Neural cell (in vitro differentiated cells): ENCODE data around the gene INPP5A. TPM values are rescaled to one million over a fixed set of nuclear protein-coding genes. Genes with fewer than 3 reads are reported as not detected.

Source experiments
- H2AFZ ChIP-seq: fragments of 200-600, 300-800 bp; sonication (generic), shearing (Covaris generic); 2 replicates; pipeline ENCODE4 v1.6.0; 2014; ENCODE audit warnings: low read depth, mild to moderate bottlenecking, antibody characterized with exemption, low read length, moderate library complexity
- H3F3A ChIP-seq: fragments of 200-600 bp; shearing (Covaris generic); 2 replicates; pipeline ENCODE4 v1.6.1; 2016; ENCODE audit warnings: mild to moderate bottlenecking, moderate library complexity, mixed read lengths, antibody characterized with exemption, low read length; ENCODE audit not compliant: insufficient read depth, poor library complexity, severe bottlenecking
- H3K27ac ChIP-seq: fragments of 200-600, 300-800 bp; sonication (generic), shearing (Covaris generic); 2 replicates; pipeline ENCODE4 v1.5.1; 2014; ENCODE audit warnings: mild to moderate bottlenecking, low read length, moderate library complexity
- H3K27me3 ChIP-seq: fragments of 300-800, 200-600 bp; sonication (generic), shearing (Covaris generic); 2 replicates; pipeline ENCODE4 v1.6.0; 2014; ENCODE audit warnings: mild to moderate bottlenecking, low read depth, low read length, moderate library complexity; ENCODE audit not compliant: insufficient read depth
- H3K36me3 ChIP-seq: fragments of 300-800, 200-600 bp; sonication (generic), shearing (Covaris generic); 2 replicates; pipeline ENCODE4 v1.5.1; 2014; ENCODE audit warnings: mild to moderate bottlenecking, antibody characterized with exemption, low read length, moderate library complexity; ENCODE audit not compliant: insufficient read depth
- H3K4me2 ChIP-seq: fragments of 300-800, 200-600 bp; sonication (generic), shearing (Covaris generic); 2 replicates; pipeline ENCODE4 v1.6.0; 2014; ENCODE audit warnings: mild to moderate bottlenecking, low read length
- H3K4me3 ChIP-seq: fragments of 300-800, 200-600 bp; sonication (generic), shearing (Covaris generic); 2 replicates; pipeline ENCODE4 v1.5.1; 2014; ENCODE audit warnings: mild to moderate bottlenecking, low read length, moderate library complexity
- H3K79me2 ChIP-seq: fragments of 200-600 bp; shearing (Covaris generic); replicated peaks from 2 replicates; pipeline ENCODE4 v1.6.0; 2014; ENCODE audit warnings: mild to moderate bottlenecking, low read length, moderate library complexity; ENCODE audit not compliant: insufficient read depth
- H3K9ac ChIP-seq: fragments of 300-800, 200-600 bp; sonication (generic), shearing (Covaris generic); 2 replicates; pipeline ENCODE4 v1.6.1; 2016; ENCODE audit warnings: mild to moderate bottlenecking, low read length, mixed read lengths
- H3K9me2 ChIP-seq: fragments of 200-600 bp; shearing (Covaris generic); 2 replicates; pipeline ENCODE4 v1.6.1; 2016; ENCODE audit warnings: mild to moderate bottlenecking, low read length, mixed read lengths; ENCODE audit not compliant: insufficient read depth
- H3K9me3 ChIP-seq: fragments of 200-600, 300-800 bp; sonication (generic), shearing (Covaris generic); 2 replicates; pipeline ENCODE4 v1.6.1; 2016; ENCODE audit warnings: mild to moderate bottlenecking, mixed run types, low read length, moderate library complexity, mixed read lengths
- H4K20me1 ChIP-seq: fragments of 200-600 bp; shearing (Covaris generic); 2 replicates; pipeline ENCODE4 v1.6.1; 2016; ENCODE audit warnings: mild to moderate bottlenecking, mixed run types; ENCODE audit not compliant: insufficient read depth
- EP300 ChIP-seq: fragments of 450-650 bp; conservative IDR thresholded peaks from 2 replicates; pipeline ENCODE4 v1.6.1; 2014; ENCODE audit warnings: antibody characterized with exemption, mild to moderate bottlenecking, moderate library complexity; ENCODE audit not compliant: poor library complexity, severe bottlenecking
- EZH2 ChIP-seq: fragments of 200-600, 300-800 bp; shearing (Covaris generic), sonication (generic); IDR thresholded peaks from 2 replicates; pipeline ENCODE4 v1.6.1; 2014; ENCODE audit warnings: antibody characterized with exemption, low read length, borderline replicate concordance, mild to moderate bottlenecking; ENCODE audit not compliant: insufficient read depth, poor library complexity, severe bottlenecking
- MXI1 ChIP-seq: fragments of 450-650 bp; conservative IDR thresholded peaks from 2 replicates; pipeline ENCODE4 v1.6.1; 2014; ENCODE audit warnings: antibody characterized with exemption, mild to moderate bottlenecking; ENCODE audit not compliant: poor library complexity, severe bottlenecking
- POLR2AphosphoS5 ChIP-seq: IDR thresholded peaks from 2 replicates; pipeline ENCODE4 v1.6.1; 2012
- RAD21 ChIP-seq: fragments of 450-650 bp; conservative IDR thresholded peaks from 2 replicates; pipeline ENCODE4 v1.6.1; 2014; ENCODE audit warnings: antibody characterized with exemption, mild to moderate bottlenecking, moderate library complexity
- SMC3 ChIP-seq: fragments of 450-650 bp; conservative IDR thresholded peaks from 2 replicates; pipeline ENCODE4 v1.6.1; 2014; ENCODE audit warnings: antibody characterized with exemption, mild to moderate bottlenecking, moderate library complexity; ENCODE audit not compliant: poor library complexity
- TAF1 ChIP-seq: IDR thresholded peaks from 2 replicates; pipeline ENCODE4 v1.6.1; 2012; ENCODE audit warnings: low read depth
- polyA plus RNA-seq: library from polyadenylated mRNA; depleted of rRNA; stranded (reverse); fragments of >200 nt; gene quantifications from 2 replicates; pipeline ENCODE4 v1.2.3, GENCODE V29; 2014
- TF ChIP-seq, protein P1 (sequence below): fragments of 450-650 bp; IDR thresholded peaks from 2 replicates; pipeline ENCODE4 v1.5.1; 2014; ENCODE audit warnings: antibody characterized with exemption, mild to moderate bottlenecking, moderate library complexity; ENCODE audit not compliant: poor library complexity, severe bottlenecking
- TF ChIP-seq, protein P2 (sequence below): IDR thresholded peaks from 2 replicates; pipeline ENCODE4 v1.6.1; 2012; ENCODE audit warnings: borderline replicate concordance

Gene INPP5A
- polyA plus RNA-seq, 1 donor from 2014 or later = 48.8 TPM

DNA sequence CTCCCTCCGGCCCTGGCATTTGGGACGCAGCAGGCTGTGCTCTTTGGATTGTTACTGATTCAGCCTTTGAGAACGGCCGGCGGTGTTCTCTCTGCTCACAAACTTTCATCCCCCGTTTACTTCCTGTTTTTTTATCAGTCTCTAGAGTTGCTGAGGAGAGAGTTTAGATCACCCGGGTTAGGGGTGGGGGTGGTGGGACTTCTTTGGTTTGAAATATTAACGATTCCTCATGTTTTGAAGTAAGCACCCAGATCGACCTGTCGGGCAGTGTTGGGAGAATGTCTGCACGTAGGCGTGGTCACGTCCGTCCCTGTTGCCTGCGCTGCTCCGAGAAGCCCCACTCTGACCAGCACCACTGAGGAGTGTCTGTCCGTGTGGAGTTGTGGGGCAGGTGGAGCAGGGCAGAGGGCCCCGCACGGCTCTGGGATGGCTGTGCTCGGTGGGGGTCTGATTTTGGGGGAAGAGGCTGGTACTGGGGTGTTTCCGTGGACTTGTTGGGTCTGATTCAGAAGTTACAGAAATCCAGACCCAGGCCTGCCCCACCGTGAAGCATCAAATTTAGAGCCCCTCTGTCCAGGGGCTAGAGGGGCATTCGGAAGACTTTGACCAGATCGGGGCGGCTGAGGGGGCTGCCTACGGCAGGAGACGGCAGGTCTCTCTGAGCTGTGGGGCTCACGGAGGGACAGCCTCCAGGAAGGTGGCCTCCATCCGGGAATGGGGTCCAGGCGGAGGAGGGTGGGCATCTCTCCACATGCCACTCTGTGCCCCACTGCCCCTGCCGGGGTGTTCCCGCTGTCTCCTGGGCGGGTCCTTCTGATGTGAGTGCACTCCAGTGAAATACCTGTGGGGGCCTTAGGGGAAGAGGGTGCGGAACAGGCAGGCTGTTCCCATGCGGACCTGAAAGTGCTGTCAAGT, 7.4 kb downstream of the INPP5A start (continued):
- TF ChIP-seq, protein P1, sequence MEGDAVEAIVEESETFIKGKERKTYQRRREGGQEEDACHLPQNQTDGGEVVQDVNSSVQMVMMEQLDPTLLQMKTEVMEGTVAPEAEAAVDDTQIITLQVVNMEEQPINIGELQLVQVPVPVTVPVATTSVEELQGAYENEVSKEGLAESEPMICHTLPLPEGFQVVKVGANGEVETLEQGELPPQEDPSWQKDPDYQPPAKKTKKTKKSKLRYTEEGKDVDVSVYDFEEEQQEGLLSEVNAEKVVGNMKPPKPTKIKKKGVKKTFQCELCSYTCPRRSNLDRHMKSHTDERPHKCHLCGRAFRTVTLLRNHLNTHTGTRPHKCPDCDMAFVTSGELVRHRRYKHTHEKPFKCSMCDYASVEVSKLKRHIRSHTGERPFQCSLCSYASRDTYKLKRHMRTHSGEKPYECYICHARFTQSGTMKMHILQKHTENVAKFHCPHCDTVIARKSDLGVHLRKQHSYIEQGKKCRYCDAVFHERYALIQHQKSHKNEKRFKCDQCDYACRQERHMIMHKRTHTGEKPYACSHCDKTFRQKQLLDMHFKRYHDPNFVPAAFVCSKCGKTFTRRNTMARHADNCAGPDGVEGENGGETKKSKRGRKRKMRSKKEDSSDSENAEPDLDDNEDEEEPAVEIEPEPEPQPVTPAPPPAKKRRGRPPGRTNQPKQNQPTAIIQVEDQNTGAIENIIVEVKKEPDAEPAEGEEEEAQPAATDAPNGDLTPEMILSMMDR = no peak

DNA sequence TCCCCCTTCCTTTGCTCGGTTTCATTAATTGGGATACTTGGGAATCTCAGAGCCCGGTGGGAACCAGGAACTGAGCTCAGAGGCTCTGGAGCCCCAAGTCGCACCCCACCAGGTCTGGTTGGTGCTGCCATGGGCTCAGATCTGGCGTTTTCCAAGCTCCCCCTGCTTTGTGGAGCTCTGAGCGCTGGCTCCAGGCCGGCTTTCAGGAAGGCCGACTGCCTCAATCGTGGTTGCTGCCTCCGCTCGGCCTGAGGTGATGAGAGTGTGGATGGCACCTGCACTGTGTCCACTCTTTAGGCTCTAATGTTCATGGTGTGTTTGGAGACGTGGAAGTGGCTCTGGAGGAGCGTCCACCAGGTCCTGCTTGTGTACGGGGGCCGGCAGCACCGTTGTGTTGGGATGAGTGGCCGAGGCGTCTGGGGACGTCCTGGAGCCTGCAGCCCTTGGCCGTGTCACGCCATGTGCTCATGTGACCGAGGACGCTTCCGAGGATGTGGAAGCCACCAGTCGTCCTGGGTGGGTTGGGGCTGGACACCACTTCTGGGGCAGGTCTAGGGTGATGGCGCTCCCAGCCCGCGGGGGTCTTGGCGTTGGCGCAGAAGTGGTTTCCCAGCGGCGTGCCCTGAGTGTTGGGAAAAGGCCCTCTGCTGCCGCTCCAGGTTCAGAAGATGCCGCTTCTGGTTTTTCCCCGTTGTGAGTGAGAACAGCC, 8.2 kb downstream of the INPP5A start:
- Histone ChIP-seq H3K27ac (no peak overlapping the region), H3K9ac (no peak overlapping the region), H4K20me1 (no peaks in the 10 kb centered on the region), H3K27me3 (no peaks in the 10 kb centered on the region), H3K9me3 (no peaks in the 10 kb centered on the region), H3K79me2 (peaks cover 10% of the 10 kb centered on the region), H3F3A (no peaks in the 10 kb centered on the region), H3K9me2 (no peaks in the 10 kb centered on the region), H3K4me2 (no peak overlapping the region), H3K4me3 (no peak overlapping the region), H3K36me3 (no peaks in the 10 kb centered on the region), H2AFZ (no peak overlapping the region)
- no peak for TF ChIP-seq POLR2AphosphoS5
- TF ChIP-seq, protein P1 = no peak
- TF ChIP-seq MXI1 = no peak
- no peak for TF ChIP-seq TAF1
- no peak for TF ChIP-seq SMC3
- no peak for TF ChIP-seq RAD21
- no peak for TF ChIP-seq EP300
- TF ChIP-seq, protein P2, sequence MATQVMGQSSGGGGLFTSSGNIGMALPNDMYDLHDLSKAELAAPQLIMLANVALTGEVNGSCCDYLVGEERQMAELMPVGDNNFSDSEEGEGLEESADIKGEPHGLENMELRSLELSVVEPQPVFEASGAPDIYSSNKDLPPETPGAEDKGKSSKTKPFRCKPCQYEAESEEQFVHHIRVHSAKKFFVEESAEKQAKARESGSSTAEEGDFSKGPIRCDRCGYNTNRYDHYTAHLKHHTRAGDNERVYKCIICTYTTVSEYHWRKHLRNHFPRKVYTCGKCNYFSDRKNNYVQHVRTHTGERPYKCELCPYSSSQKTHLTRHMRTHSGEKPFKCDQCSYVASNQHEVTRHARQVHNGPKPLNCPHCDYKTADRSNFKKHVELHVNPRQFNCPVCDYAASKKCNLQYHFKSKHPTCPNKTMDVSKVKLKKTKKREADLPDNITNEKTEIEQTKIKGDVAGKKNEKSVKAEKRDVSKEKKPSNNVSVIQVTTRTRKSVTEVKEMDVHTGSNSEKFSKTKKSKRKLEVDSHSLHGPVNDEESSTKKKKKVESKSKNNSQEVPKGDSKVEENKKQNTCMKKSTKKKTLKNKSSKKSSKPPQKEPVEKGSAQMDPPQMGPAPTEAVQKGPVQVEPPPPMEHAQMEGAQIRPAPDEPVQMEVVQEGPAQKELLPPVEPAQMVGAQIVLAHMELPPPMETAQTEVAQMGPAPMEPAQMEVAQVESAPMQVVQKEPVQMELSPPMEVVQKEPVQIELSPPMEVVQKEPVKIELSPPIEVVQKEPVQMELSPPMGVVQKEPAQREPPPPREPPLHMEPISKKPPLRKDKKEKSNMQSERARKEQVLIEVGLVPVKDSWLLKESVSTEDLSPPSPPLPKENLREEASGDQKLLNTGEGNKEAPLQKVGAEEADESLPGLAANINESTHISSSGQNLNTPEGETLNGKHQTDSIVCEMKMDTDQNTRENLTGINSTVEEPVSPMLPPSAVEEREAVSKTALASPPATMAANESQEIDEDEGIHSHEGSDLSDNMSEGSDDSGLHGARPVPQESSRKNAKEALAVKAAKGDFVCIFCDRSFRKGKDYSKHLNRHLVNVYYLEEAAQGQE = no peak
- TF ChIP-seq EZH2 = no peak
